Measurements from ENCODE around the gene CCL17. TPM values are rescaled to one million over a fixed set of nuclear protein-coding genes. Genes with fewer than 3 reads are reported as not detected.

The CCL17 gene
- total and polyA plus RNA-seq, 9 of the 15 experiments (the other 6 are each of a cell fraction or from before 2014, with no cell fraction given) = not detected

DNA sequence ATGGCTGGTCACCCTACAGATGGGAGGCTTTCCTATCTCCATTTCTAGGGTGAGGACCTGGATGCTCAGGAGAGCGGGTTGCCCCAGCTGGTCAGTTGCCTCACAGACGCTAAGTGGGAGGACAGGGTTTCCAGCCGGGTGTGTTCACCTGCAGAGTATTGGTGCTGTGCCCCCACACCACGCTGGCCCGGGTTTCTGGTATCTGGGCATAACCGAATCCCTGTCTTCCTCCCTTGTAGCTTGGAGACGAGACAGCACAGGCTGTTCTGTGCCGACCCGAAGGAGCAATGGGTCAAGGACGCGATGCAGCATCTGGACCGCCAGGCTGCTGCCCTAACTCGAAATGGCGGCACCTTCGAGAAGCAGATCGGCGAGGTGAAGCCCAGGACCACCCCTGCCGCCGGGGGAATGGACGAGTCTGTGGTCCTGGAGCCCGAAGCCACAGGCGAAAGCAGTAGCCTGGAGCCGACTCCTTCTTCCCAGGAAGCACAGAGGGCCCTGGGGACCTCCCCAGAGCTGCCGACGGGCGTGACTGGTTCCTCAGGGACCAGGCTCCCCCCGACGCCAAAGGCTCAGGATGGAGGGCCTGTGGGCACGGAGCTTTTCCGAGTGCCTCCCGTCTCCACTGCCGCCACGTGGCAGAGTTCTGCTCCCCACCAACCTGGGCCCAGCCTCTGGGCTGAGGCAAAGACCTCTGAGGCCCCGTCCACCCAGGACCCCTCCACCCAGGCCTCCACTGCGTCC lies 22.6 kb upstream of the CCL17 start:
- TF ChIP-seq MXI1 (IDR thresholded peaks at IDR 0.05; ENCODE audit: low read depth, low read length) (no peak), CEBPZ (IDR thresholded peaks at IDR 0.05; ENCODE audit: borderline replicate concordance, low read depth, low read length) (no peak), TAL1 (IDR thresholded peaks at IDR 0.05) (no peak), TRIM24 (IDR thresholded peaks at IDR 0.05) (no peak), SPI1 (IDR thresholded peaks at IDR 0.05; ENCODE audit: borderline replicate concordance, low read depth, low read length) (no peak), CHD1 (IDR thresholded peaks at IDR 0.05; ENCODE audit: low read length) (no peak), U2AF2 (optimal IDR thresholded peaks at IDR 0.05; ENCODE audit: low read depth, low read length) (no peak), SOX6 (IDR thresholded peaks at IDR 0.05) (no peak)
- TF ChIP-seq, protein P1, sequence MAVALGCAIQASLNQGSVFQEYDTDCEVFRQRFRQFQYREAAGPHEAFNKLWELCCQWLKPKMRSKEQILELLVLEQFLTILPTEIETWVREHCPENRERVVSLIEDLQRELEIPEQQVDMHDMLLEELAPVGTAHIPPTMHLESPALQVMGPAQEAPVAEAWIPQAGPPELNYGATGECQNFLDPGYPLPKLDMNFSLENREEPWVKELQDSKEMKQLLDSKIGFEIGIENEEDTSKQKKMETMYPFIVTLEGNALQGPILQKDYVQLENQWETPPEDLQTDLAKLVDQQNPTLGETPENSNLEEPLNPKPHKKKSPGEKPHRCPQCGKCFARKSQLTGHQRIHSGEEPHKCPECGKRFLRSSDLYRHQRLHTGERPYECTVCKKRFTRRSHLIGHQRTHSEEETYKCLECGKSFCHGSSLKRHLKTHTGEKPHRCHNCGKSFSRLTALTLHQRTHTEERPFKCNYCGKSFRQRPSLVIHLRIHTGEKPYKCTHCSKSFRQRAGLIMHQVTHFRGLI (CRISPR knock-in tag; IDR thresholded peaks at IDR 0.05) = no peak
- no peak for ATAC-seq
- 2% methylated on average over 32 of the region's 35 CpGs for WGBS (ENCODE audit: insufficient coverage, low coverage, missing lambda C conversion rate)
- peaks cover 24 to 71% of the 10 kb centered on the region in 2 experiments; a peak in 4 of 5 replicates for H3K27me3 ChIP-seq (ENCODE audit: control insufficient read depth in 2 of 2, insufficient read depth in 2 of 2, low read length in 2 of 2)
- intact Hi-C loops (cut with micrococcal nuclease) = no loop called here
- no peaks in the 10 kb centered on the region for H3K79me2 ChIP-seq (ENCODE audit: control insufficient read depth, insufficient read depth, low read length)
- H3K9me1 ChIP-seq (ENCODE audit: control insufficient read depth, insufficient read depth, low read length) = no peaks in the 10 kb centered on the region
- FAIRE-seq = no peak
- no peak overlapping the region for H3K27ac ChIP-seq (ENCODE audit: extremely low read depth, low read depth, low read length)
- 0 out of 2 replicates have a peak, but pooled peaks cover 3% of the 10 kb centered on the region for H4K20me1 ChIP-seq (replicated peaks; ENCODE audit: control insufficient read depth, insufficient read depth, low read length)
- no peaks in the 10 kb centered on the region for H3K9me3 ChIP-seq (replicated peaks; ENCODE audit: control insufficient read depth, insufficient read depth, low read depth, low read length)
- ChIA-PET POLR2A (interaction anchor here (0.6 to 0.9 kb wide), 3 partner anchors 8 to 188 kb away, joined by 3 read pairs; no protein-coding TSS in a partner anchor), CTCF (ENCODE audit: low intra/inter-chr PET ratio) (no interaction called here)
- no TSS peak for BruUV-seq (replicated peaks)
- H3K36me3 ChIP-seq (ENCODE audit: control insufficient read depth, insufficient read depth, low read length) = no peaks in the 10 kb centered on the region
- no peak for DNase-seq (ENCODE audit: extremely low read depth in 1 of 4, low spot score in 3 of 4)
- in situ Hi-C loops (cut with MboI) = no loop called here
- no peak overlapping the region for H3K4me2 ChIP-seq (ENCODE audit: insufficient read depth, low read length)
- no peak overlapping the region for H2AFZ ChIP-seq (ENCODE audit: low read depth, low read length)
- peaks cover 0 to 10% of the 10 kb centered on the region in 2 experiments; a peak in 2 of 5 replicates for H3K4me1 ChIP-seq (replicated peaks in 1 of 2; ENCODE audit: control insufficient read depth in 2 of 2, insufficient read depth in 2 of 2, low read length in 2 of 2)
- H3K9ac ChIP-seq (ENCODE audit: insufficient read depth in 1 of 2, low read depth in 2 of 2, low read length in 2 of 2) = peak overlapping the region in 1 of 2 experiments; percentile 61; a peak in 2 of 4 replicates
- H3K4me3 ChIP-seq = no peak overlapping the region
